Esophagus muscularis mucosa (tissue), 4 donors: ENCODE measurements around the gene AKT1. TPM values are rescaled to one million over a fixed set of nuclear protein-coding genes. Genes with fewer than 3 reads are reported as not detected.

ENCODE experiments used
- DNase-seq: peaks from one replicate; pipeline ENCODE4 v3.0.0-alpha.2; 2017; ENCODE audit errors: extremely low spot score
- H3K27ac ChIP-seq, 4 donors: fragments of 200-600 bp; sonication (generic); replicated peaks in 1 of 4; 1 replicate in 3 of 4; 2 replicates in 1 of 4; pipeline ENCODE4 v1.5.1; 2016 to 2019; ENCODE audit warnings: mild to moderate bottlenecking in 1 of 4
- H3K27me3 ChIP-seq, 4 donors: fragments of 200-600 bp; sonication (generic); one replicate each; pipeline versions ENCODE4 v1.5.1 to v1.6.0; 2016 to 2019
- H3K36me3 ChIP-seq, 4 donors: fragments of 200-600 bp; sonication (generic); one replicate each; pipeline ENCODE4 v1.5.1; 2016 to 2019
- H3K4me1 ChIP-seq, 4 donors: fragments of 200-600 bp; sonication (generic); one replicate each; pipeline ENCODE4 v1.5.1; 2016 to 2019
- H3K4me3 ChIP-seq, 4 donors: fragments of 200-600 bp; sonication (generic); 1 replicate in 2 of 4; 2 replicates in 2 of 4; pipeline ENCODE4 v1.5.1; 2016 to 2019; ENCODE audit warnings: mild to moderate bottlenecking in 4 of 4, moderate library complexity in 1 of 4
- H3K9me3 ChIP-seq, 4 donors: fragments of 200-600 bp; sonication (generic); 1 replicate in 3 of 4; 2 replicates in 1 of 4; pipeline ENCODE4 v1.5.1; 2016 to 2019
- CTCF ChIP-seq, 3 experiments: fragments of 200-600 bp in 2 of 3; fragments of 450-650 bp in 1 of 3; sonication (generic) in 2 of 3; IDR thresholded peaks; one replicate each; pipeline ENCODE4 v1.5.1; 2017 to 2019; ENCODE audit warnings: antibody characterized with exemption in 3 of 3, mild to moderate bottlenecking in 2 of 3, moderate library complexity in 1 of 3
- EP300 ChIP-seq: sonication (generic); formaldehyde crosslinking; IDR thresholded peaks from one replicate; pipeline ENCODE4 v1.6.1; 2017; ENCODE audit warnings: antibody characterized with exemption
- POLR2A ChIP-seq: fragments of 450-650 bp; IDR thresholded peaks from one replicate; pipeline ENCODE4 v1.6.1; 2017; ENCODE audit warnings: antibody characterized with exemption, moderate library complexity, mild to moderate bottlenecking, low read depth
- POLR2AphosphoS5 ChIP-seq, 2 donors: sonication (generic); formaldehyde crosslinking; IDR thresholded peaks; one replicate each; pipeline ENCODE4 v1.6.1; 2017; ENCODE audit warnings: antibody characterized with exemption in 2 of 2
- WGBS: methylation state at CpG from one replicate; pipeline ENCODE4 v1.1.5; 2018; 5-methylcytosine and 5-hydroxymethylcytosine counted together
- intact Hi-C: fragments of 100-400 bp; cut with DNase I; formaldehyde crosslinking; loops from one replicate; pipeline ENCODE4 v1.15.1; 2023
- total RNA-seq, 4 donors: library from RNA; depleted of rRNA; stranded (reverse); fragments of >200 nt; gene quantifications; one replicate each; pipeline versions ENCODE4 v1.1.0 to v1.2.1, GENCODE V29; 2016

AKT1 gene
- total RNA-seq, 4 donors from 2014 or later, result 162 to 267 (median 187) TPM

- intact Hi-C loops, result loop anchor here (1.0 kb wide), 1 partner anchor 59 kb away; no protein-coding TSS in a partner anchor
- Histone ChIP-seq H3K36me3 (no peaks in the 10 kb centered on the region), H3K4me1 (peaks cover 20 to 25% (median 25%) of the 10 kb centered on the region in 4 donors), H3K9me3 (no peaks in the 10 kb centered on the region), H3K27me3 (no peaks in the 10 kb centered on the region), H3K4me3 (peak overlapping the region; percentile 54 to 78 (median 61)), H3K27ac (peak overlapping the region in 3 of 4 donors; percentile 10 to 61 (median 51))
- 0% methylated on average over 6 of the region's 27 CpGs for WGBS
- TF ChIP-seq POLR2A, result no peak
- no peak for TF ChIP-seq POLR2AphosphoS5 (IDR thresholded peaks at IDR 0.05)
- no peak for TF ChIP-seq CTCF (IDR thresholded peaks at IDR 0.05)
- TF ChIP-seq EP300, result no peak
- DNase-seq, result no peak
Observed at GRCh38 chr14:104826861-104827176, 31.3 kb upstream of the AKT1 start.

GRCh38 chr14:104826189-104826860, 30.8 kb upstream of the AKT1 start:
- Histone ChIP-seq H3K9me3 (no peaks in the 10 kb centered on the region), H3K36me3 (no peaks in the 10 kb centered on the region), H3K4me1 (peaks cover 20 to 28% (median 26%) of the 10 kb centered on the region in 4 donors), H3K4me3 (peak overlapping the region; percentile 54 to 78 (median 61)), H3K27ac (peak overlapping the region; percentile 38 to 63 (median 52)), H3K27me3 (no peaks in the 10 kb centered on the region)
- DNase-seq, result peak; percentile 97
- WGBS, result 0% methylated on average over 4 of the region's 54 CpGs
- TF ChIP-seq CTCF (IDR thresholded peaks at IDR 0.05), result peak; percentile 81 to 92 (median 82)
- TF ChIP-seq POLR2AphosphoS5 (IDR thresholded peaks at IDR 0.05), result peak; percentile 42 to 63
- no peak for TF ChIP-seq POLR2A
- intact Hi-C loops, result loop anchor here (1.0 kb wide), 1 partner anchor 58 kb away; no protein-coding TSS in a partner anchor

- no peak for DNase-seq
- WGBS, result 98% methylated on average over 2 of the region's 2 CpGs
- TF ChIP-seq CTCF (IDR thresholded peaks at IDR 0.05) (no peak), POLR2A (no peak), EP300 (no peak), POLR2AphosphoS5 (IDR thresholded peaks at IDR 0.05) (no peak)
- Histone ChIP-seq H3K27ac (no peak overlapping the region), H3K4me3 (no peak overlapping the region), H3K4me1 (peaks cover 26 to 38% (median 36%) of the 10 kb centered on the region in 4 donors), H3K9me3 (no peaks in the 10 kb centered on the region), H3K36me3 (no peaks in the 10 kb centered on the region), H3K27me3 (no peaks in the 10 kb centered on the region)
- intact Hi-C loops, result no loop called here
Observed at GRCh38 chr14:104824353-104824997, 28.9 kb upstream of the AKT1 start.

- WGBS, result 90% methylated on average over 22 of the region's 22 CpGs
Observed at GRCh38 chr14:104822821-104823615, 27.5 kb upstream of the AKT1 start.

More at GRCh38 chr14:104822821-104823615, 27.5 kb upstream of the AKT1 start:
- Histone ChIP-seq H3K27ac (no peak overlapping the region), H3K4me1 (peaks cover 26 to 38% (median 36%) of the 10 kb centered on the region in 4 donors), H3K4me3 (no peak overlapping the region), H3K36me3 (no peaks in the 10 kb centered on the region), H3K9me3 (no peaks in the 10 kb centered on the region), H3K27me3 (no peaks in the 10 kb centered on the region)
- DNase-seq, result no peak
- TF ChIP-seq POLR2A (no peak), CTCF (IDR thresholded peaks at IDR 0.05) (no peak), EP300 (no peak), POLR2AphosphoS5 (IDR thresholded peaks at IDR 0.05) (no peak)
- intact Hi-C loops, result no loop called here
